Measurements from ENCODE around the gene CFAP100.

CFAP100 gene

DNA sequence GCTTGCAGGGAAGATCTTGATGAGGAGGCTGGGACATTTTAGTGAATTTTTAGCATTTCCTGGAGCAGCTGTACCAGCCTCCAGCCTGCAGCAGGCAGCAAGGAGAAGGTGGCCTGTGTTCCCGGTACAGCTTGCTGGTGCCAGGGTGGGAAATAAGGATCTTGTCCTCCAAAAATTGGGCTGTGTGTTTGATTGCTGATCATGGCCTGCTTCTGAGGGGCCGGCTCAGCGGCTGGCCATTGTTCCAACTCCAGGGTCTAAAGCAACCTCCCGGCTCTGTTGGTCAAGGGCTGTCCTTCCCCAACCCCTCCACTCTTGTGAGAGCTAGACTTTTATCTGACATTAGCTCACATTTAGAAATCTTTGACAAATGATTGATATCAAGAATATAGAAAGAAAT, 5.0 kb downstream of the CFAP100 start:
- DNase-seq (ENCODE audit: low read depth, low spot score): no peak

DNA sequence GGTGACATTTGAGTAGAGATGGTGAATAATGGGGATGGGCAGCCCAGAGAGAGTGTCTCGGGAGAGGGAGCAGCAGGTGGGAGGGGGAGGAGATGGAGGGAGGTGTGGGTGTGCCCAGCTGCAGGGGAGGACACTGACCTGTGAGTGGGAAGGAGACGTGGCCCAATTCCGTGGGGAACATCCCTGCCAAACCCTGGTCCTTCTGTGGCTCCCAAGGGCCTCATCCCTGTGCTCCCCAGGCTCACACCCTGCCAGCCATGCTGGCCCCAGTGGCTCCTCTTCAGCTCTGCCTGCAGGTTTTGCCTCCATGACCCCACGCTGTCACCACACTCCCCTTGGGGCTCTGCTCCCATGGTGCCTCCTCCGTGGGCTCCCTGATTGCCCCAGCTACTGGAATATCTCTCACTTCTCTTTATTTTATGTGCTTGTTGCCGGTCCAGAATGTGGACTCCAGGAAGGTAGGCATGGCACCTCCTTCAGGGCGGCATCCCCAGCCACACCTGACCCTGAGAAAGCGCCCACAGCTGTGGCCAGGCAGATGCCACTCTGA, 7.0 kb downstream of the CFAP100 start:
- no peak for DNase-seq (ENCODE audit: low read depth, low spot score)

DNA sequence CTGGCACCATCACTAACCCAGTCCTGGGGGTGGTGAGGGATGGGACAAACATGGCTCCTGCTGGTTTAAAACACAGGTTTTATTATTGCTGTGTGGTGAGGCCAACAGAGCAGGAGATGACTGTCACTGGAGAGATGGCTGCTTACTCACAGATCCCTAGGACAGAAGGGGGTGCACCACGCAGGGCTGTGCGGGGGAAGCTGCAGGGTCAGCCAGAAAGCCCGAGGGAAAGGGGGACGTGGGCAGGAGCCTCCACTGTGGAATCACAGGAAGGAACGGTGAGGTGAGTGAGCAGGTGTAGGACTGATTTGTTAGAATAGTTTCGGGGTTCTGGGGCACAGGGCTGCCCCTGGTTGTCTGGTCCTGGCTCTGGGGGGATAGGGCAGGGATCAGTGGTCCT, 7.5 kb downstream of the CFAP100 start:
- DNase-seq (ENCODE audit: low read depth, low spot score): no peak

DNA sequence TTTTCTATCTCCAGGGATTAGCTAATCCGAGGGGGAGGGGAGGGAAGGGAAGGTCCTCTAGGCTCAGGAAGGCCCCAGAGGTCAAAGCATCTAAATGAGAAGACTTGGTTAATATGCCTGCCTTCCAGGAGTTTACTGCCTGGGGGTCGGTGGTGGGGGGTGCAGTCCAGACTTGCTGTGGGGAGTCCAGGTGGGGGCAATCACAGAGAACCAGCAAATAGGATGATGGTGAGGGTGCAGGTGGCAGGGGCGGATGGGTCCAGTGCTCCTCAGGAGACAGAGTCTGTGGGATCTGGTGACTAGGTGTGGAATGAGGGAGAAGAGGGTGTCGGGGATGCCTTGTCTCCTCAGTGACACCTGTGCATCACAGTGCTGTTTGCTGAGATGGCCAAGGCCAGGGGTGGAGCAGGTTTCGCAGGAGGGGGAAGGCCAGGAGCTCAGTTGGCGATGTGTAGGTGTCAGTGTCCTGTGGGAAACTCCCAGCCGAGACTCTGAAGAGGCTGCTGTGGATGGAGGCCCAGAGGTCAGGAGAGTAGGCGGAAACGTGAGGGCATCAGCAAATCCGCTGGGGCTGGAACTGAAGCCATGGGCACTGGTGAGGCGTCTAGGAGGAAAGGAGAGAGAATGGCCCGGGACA, 8.1 kb downstream of the CFAP100 start:
- no peak for DNase-seq (ENCODE audit: low read depth, low spot score)

DNA sequence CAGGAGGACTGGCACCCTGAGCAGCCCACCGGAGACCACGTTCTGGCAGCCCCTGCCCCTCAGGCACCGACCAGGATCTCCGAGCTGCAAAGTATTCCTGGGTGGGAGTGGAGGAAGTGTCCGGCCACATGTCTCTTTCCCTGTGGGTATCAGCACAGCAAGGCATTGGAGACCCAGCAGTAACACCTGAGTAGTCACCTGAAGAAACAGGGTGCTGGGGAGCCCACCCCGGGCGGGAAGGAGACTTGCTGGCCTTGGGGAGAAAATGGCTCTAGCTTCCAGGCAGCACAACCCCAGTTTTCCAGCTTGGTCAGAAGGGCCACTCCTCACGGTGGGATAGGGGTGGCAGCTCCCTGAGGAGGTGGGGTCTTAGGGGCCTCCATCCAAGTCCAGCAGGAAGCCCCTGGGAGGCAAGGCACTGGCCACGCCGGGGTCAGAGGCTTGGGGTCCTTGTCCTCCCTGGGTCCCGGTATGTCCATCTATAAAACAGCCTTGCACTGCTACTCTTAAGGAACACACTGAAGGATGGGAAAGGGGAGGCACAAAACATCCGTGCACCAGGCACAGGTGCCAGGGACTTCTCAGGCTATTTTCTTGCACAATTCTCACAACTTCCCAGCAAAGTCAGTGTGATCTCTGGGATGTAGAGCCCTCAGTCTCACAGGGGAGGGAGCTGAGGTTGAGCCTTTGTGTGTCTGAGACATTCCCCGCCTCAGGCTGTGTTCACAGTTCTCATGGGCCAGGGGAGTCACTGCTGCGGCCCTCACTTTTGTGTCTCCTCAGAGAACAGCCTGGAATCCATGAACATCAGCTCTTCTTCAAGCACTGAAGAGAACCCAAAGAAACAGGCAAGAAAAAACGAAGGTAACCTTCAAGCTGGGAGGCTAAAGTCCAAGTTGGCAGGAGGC, 11.9 kb downstream of the CFAP100 start:
- no peak for DNase-seq (ENCODE audit: low read depth, low spot score)

DNA sequence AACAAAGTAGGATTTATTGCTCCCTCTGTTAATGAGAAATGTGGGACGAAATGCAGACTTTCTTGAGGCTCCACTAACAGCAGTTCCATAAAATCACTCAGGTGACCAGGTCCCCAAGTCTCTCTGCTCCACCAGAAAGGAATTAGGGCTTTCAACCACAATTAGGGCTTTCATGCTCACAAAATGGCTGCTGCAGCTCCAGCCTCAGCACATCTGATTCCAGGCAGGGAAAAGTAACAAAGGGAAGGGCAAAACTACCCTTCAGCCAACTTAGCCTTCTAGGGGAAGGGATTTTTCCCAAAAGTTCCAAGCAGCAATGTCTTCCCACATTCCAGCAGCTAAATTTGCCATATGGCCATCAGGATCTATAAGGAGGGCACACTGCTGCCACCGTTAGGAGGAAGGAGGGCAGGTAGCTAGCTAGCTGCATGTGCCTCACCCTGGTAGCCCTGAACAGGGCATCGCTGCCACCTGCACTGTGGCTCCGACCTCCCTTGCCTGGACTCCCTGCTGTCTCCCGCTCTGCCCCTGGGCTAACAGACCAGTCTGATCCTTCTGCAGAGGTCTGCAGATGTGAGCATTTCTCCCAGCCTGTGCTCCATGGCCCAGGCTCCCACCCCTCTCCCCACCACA, 12.8 kb downstream of the CFAP100 start:
- no peak for DNase-seq (ENCODE audit: low read depth, low spot score)

DNA sequence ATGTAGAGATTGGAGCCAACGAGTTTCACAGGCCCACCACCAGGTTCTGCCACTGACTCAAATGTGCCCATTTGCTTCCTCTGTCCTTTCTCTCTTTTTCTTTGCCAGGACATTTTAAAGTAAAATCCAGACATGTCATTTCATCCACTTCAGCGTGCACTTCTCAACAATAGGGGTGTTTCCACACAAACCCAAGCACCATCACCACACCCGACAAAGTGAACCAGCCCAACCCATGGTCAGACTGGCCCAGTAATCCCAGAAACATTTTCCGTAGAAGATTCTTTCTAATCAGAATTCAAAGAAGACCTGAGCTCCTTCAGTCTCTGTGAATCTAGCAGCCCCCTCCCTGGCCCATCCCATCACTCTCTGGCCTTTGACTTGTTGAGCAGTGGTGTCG, 13.4 kb downstream of the CFAP100 start:
- no peak for DNase-seq (ENCODE audit: low read depth, low spot score)

DNA sequence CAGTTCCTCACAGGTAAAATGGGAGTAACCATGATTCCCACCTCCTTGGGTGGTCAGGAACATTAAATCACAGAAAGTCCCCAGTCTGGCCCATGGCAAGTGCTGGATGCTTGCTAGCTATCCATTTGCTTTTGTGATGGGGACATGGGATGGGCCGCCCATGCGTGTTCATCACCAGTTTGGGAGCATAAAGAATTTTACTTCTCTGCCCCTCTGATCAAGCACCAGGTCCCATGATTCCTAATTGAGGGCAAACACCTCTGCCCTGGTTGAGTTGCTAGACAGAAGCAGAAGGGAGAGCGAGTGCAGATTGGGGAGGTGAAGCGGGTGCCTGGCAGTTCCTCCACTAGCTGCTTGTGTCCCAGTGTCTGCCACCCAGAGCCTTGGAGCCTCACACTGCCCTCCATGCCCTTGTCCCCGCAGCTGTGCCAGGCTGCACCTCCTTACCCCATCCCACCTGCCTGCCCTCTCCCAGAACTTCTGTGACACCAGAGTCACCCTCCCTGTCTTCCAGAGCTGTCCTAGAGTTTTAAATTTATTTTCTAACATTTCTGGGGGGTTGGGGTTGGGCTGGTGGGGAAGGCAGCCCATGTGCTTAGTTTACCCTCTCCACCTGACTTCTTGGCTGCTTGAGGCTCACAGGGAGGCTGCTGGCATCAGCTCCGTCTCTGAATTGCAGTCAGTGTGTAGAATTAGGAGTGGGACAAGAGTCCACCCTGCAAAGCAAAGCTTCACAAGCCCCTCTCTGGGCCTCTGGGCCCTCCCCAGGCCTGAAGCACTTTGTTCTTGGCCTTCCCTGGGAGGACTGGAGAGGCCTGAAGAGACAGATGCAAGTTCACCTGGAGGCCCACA, 18.4 kb downstream of the CFAP100 start:
- no peak for DNase-seq (ENCODE audit: low read depth, low spot score)

DNA sequence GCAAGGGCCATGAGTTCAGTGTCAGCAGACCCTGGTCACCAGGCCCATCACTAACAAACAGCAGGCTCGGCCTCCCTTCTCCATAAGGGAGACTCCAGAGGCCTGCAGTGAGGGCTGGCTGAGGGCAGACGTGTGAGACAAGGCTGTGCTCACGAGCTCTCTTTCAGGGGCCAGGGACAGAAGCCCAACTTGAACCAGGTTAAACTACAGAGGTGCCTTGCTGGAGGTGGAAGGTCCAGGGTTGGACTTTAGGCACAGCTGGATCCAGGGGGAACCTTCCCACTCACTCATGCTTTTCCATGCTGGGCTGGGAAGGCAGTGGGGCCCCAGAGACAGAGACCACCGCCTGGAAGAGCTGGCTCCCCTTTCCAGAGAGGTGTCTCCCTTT, 19.0 kb downstream of the CFAP100 start:
- DNase-seq (ENCODE audit: low read depth, low spot score): no peak

DNA sequence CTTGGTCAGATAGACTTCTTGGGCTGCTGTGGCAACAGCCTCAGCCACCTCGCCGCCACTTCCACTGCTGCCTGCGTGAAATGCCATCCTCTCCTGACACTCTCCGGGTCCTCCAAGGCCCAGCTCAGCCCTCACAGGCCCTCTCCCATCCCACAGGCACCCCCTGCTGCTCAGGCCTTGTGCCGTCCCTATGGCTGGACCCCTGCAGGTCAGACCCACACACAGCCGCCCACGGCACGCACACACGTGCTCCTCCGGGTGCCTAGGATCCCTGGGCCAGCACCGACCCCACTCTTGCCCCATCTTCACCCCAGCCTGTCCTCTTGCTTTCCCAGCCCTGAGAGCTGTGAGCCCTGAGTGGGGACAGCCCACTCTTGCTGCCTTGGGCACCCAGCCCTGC, 19.7 kb downstream of the CFAP100 start:
- DNase-seq (ENCODE audit: low read depth, low spot score): no peak

DNA sequence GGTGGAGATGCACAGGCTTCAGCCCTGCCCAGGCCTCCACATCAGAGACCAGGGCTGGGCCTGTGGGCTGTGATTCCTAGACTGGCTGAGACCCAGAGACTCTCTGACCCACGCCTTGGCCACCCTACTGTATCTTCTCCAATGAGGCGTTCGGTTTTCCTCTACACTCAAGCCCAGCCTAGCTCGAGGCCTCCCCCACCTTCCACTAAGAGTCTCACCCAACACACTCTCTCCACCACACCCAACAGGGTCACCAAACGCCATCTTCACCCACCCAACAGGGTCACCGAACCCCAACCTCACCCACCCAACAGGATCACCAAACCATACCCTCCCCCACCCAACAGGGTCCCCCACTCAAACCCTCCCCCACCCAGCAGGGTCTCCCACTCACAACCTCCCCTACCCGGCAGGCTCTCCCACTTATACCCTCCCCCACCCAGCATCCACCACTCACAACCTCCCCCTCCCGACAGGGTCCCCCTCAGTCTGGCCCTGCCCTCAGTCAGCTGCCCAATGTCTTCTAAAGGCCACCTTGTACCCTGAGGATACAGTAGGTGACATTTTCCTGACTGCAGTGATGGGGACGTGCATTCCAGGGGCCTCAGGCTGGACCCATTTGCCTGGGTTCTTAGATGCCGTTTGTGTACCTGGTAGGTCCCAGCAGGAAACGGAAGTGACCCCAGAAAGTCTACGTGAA, 20.4 kb downstream of the CFAP100 start:
- DNase-seq (ENCODE audit: low read depth, low spot score): no peak

DNA sequence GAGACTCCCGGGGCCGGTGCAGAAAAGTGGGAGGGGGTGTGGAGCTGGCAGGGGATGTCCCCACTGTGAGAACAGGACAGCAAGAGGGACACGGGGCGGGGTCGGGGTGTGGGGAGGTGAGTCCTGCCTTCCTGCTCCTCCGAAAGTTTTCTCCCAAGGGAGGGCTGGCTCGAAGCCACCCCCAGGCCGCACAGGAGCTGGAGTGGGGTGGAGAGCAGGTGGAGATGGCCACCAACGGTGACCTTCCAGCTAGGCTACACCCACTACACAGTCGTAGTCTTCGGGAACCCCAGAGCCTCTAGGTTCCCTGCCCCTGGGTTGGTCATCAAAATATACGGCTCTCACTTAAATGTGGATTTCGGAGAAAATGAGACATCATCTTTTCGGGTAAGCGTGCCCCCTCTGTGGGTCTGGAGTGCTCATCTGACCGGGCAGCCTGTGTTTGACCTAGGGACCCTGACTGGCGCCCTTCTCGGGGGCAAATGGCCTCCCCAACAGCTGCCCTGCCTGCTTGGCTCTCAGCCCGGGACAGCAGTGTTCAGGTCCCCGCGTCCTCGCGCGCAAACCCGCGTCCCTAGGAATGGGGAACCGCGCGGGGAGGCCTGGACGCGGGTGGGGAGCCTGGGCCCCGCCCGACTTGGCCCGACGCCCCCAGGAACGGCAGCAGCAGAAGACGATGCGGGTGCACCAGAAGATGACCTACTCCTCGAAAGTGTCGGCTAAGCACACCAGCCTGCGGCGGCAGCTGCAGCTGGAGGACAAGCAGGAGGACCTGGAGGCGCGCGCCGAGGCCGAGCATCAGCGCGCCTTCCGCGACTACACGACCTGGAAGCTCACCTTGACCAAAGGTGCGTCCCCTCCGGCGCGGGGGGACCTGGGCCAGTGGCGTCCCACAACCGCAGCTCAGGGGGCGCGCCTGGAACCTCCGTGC, 21.2 kb downstream of the CFAP100 start:
- no peak for DNase-seq (ENCODE audit: low read depth, low spot score)

DNA sequence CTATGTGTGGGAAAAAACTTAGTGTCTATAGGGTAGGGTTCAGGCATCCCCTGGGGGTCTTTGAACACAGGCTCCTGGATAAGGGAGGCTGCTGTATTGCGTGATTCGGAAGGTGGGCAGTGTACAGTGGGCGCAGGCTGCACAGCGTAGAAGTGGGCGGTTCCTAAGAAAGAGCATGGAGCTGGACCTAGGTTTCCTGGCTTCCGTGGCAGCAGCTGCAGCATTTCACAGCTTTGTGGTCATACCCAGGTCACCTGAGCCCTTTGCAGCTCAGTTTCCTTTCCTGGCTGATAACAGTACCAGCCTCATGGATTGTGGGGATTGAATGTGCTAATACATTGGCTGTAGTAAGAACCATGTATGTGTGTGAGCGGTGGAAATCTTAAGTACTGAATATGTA, 22.2 kb downstream of the CFAP100 start:
- DNase-seq (ENCODE audit: low read depth, low spot score): no peak

DNA sequence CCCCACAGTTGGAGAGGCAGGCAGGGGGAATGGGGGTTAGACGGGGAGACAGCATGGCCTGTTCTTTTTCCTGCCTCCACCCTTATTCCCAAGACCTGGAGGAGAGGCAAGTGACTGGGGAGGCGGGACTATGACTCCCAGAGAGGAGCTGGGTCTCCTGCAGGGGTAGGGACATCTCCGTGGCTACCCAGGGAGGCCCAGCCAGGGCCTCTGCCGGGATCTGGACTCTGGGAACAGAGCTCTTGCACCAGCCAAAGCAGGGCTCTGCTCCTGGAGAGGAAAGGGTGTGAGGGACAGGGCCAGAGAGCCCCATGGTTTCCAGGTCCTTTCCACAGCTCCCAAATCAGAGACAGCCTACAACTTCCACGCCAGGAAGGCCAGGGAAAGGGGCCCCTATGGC, 22.8 kb downstream of the CFAP100 start:
- no peak for DNase-seq (ENCODE audit: low read depth, low spot score)

DNA sequence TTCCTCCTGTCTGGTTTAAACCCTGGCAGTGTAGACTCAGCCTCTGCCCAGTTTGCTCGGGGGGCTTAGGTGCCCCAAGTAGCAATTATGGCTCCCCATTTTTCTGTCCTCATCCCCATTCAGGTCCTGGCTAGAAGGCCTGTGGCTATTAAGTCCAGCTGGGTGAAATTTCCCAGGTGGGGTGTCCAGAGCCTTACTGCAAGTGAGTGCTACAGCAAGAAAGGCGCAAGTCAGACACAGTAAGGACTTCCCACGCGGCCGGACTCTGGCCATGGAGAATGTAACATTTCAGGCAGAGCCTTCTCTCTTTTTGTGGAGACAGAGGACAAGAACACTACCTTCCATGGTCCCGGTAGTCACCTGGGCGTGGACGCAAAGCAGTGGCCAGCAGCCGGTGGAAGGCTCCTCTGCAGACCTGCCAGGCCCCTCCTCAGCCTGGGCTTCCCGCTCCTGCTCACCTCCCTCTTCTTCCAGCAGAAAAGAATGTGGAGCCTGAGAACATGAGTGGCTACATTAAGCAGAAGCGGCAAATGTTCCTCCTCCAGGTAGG, 23.3 kb downstream of the CFAP100 start:
- no peak for DNase-seq (ENCODE audit: low read depth, low spot score)

DNA sequence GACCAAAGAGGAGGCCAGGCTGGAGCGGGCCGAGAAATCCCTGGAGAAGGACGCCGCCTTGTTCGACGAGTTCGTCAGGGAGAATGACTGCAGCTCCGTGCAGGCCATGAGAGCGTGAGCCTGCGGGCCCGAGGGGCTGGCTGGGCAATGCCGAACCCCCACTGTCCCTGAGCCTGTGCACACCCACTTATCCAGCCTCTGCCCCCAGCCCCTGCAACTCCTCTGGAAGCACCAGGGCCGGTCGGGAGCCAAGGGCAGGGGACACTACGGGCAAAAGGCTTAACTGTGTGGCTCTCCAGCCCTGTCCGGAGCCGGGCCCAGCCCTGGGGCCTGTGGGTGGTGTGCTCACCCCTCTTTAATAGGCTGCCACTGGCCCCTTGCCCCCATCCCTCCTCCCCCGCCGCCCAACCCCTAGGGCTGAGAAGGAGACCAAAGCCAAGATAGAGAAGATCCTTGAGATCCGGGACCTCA, 24.0 kb downstream of the CFAP100 start:
- DNase-seq (ENCODE audit: low read depth, low spot score): no peak

DNA sequence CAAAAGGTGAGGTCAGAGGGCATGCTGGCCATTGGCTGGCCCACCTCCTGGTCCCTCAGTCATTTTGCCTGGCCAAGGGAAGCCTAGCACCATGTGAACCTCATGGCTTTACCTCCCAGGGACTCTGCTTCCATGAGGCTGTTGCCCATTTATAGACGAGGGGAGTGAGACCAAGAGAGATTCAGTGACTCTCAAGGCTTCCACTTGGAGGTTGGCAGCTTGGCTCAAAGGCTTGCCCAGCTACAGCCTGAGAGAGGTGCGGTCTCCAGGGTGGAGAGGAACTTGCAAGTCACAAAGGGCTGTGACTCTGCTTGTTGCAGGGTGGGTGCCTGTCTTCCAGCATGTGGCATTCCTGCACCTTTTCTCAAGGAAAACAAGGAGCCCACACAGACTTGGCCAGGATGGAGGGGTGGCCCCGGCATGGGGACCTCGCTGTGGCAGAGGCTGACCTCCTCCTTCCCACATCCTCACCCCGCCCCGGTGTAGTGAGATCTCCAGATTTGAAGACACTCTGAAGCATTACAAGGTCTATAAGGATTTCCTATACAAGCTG, 24.5 kb downstream of the CFAP100 start:
- no peak for DNase-seq (ENCODE audit: low read depth, low spot score)

DNA sequence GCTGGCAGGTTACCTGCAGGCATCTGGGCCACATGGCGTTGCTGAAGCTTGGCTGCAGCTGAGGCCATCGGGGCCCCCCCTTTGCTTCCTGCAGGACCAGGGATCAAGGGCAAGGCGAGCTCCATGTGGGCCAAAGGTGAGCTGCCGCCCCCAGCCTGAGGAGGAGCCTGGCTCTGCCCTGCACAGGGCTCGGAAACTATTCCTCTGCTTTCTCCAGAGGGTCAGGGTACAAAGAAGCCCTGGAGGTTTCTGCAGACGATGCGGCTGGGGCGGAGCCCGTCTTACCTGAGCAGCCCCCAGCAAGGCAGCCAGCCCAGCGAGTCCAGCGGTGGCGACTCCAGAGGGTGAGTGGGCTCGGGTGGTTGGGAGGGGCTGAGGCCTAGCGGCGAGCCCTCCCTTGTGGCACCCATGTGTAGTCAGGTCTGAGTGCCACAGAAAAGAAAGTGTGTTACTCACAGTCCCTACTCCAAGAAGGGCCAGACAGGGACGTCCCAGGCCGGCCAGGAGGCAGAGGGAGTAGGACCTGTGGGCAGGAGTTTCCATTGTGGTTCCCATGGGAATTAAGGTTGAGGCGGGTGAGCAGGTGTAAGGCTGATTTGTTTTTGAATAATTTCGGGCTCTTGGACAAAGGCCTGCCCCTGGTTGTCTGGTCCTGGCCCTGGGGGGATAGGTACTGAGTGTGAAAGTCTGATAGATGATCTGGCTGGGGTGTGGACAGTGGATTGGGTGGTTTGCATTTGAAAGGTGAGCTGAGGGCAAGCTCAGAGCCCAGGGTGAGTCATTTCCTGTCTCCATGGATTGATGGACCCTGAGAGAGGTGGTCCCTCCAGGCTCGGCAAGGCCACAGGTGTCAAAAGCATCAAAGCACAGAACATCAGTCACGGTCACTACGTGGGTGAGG, 25.4 kb downstream of the CFAP100 start:
- no peak for DNase-seq (ENCODE audit: low read depth, low spot score)

Measured in activated naive CD8-positive, alpha-beta T cell treated with anti-CD3 and anti-CD28 coated beads, Interleukin-2, amount 50 U/mL, for 16 hours (primary cell).